GM12865 (cell line): ENCODE measurements around the gene SPP2.

Source experiments
- DNase-seq: peaks from one replicate; pipeline ENCODE4 v3.0.0; 2010; ENCODE audit warnings: low read depth
- H3K4me3 ChIP-seq: 2 replicates; pipeline ENCODE4 v1.5.1; 2011; ENCODE audit warnings: mild to moderate bottlenecking, low read depth, low read length, control low read depth
- CTCF ChIP-seq: IDR thresholded peaks from 2 replicates; pipeline ENCODE4 v1.5.1; 2011; ENCODE audit warnings: low read length, control low read depth, low read depth, inconsistent platforms; ENCODE audit not compliant: insufficient read depth; ENCODE audit errors: missing control alignments

The SPP2 gene

DNA sequence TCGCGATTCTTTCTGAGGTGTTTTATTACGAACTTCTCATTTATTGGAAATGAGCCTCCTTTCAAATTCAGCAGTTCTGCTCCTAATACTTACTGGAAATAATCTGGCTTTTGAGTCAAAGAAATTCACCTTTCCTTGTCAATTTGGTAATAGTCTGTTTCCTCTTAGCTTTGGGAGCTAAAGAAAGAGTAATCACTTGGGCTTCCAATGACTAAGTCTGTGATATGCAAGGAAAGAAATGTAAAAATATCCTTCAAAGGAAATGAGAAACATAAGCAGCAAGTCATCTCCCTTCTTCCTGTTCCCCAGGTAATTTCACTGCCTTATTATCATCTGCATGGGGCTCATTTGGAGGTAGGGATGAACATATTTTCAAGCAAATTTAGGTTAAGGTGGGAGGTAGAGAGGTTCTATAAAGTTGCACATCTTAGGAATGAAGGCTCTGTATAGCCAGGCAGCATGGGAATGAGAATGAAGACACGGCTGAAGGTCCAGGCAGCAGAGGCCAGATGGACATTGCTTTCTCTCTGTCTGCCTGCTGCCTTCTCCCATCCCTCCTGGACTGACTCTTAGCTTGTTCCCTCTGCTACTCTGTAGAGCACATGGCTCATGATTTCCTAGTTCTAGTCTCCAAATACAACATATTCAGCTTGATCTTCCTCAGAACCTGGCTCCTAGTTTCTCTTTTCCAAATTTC, 1.0 kb downstream of the SPP2 start:
- no peak overlapping the region for H3K4me3 ChIP-seq
- no peak for DNase-seq
- TF ChIP-seq CTCF: no peak

GRCh38 chr2:234058881-234059280, 8.4 kb downstream of the SPP2 start:
- DNase-seq: no peak
- no peak overlapping the region for H3K4me3 ChIP-seq
- no peak for TF ChIP-seq CTCF

GRCh38 chr2:234060236-234060635, 9.7 kb downstream of the SPP2 start:
- DNase-seq: no peak
- TF ChIP-seq CTCF: no peak

DNA sequence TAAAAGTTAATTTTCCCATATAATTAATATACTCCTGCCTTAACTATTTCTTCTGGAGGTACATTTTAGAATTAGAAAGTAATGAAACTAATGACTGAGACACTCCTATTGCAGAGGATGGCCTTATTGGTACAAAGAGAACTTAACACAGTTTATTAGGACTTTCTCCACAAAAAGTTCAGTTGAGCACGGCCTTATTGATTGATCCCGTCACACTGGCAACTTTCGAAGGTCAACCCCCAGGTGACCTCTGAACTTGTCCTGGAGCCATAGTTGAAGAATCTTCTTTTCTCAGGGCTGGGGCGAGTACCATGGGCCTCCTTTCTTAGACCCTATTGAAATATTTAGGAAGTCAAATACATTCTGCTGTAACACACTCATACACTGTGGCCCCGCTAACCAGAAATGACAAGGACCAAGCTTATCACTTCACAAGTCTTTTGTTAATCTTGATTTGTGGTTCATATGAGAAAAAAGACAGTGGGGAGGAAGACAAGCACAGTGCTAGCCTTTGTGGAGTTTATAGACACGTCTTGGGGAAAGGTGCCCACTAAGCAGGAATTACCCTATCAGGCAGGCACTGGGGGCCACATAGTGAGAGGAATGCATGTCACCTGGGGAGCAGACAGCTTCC, 11.2 kb downstream of the SPP2 start:
- no peak for TF ChIP-seq CTCF
- H3K4me3 ChIP-seq: no peak overlapping the region
- no peak for DNase-seq

More at GRCh38 chr2:234060236-234060635, 9.7 kb downstream of the SPP2 start:
- H3K4me3 ChIP-seq: no peak overlapping the region

- no peak for DNase-seq
- no peak overlapping the region for H3K4me3 ChIP-seq
- no peak for TF ChIP-seq CTCF
Observed at GRCh38 chr2:234066587-234066986, 16.1 kb downstream of the SPP2 start.

DNA sequence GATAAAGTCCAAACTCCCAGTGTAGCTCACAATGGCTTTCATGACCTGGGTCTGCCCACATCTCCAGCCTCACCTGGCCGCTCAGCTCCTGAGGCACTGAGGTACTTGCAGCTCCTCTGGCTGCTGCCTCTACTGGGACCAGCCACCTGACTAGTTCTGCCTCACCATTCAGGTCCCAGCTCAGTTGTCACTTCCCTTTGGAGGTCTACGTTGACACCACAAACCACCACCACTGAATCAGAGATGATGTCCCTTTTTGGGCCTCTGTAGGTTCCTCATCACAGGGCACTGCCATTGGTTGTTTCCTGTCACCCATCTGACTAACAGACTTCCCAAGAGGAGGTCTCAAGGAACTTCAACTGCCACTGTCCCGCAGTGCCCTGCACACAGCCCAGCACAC, 21.2 kb downstream of the SPP2 start:
- H3K4me3 ChIP-seq: no peak overlapping the region
- TF ChIP-seq CTCF: no peak
- no peak for DNase-seq
